Trophoblast cell (in vitro differentiated cells and primary cell): Measurements from ENCODE around the gene RNU7-1.

ENCODE experiments used
- DNase-seq, 2 donors: peaks; one replicate each; pipeline ENCODE4 v3.0.0-alpha.2; 2016
- H2AFZ ChIP-seq: 2 replicates; pipeline ENCODE4 v1.6.1; 2013; ENCODE audit warnings: low read length, moderate library complexity, mild to moderate bottlenecking; ENCODE audit not compliant: insufficient read depth, poor library complexity
- H2AK5ac ChIP-seq: 2 replicates; pipeline ENCODE4 v1.6.1; 2013; ENCODE audit warnings: mild to moderate bottlenecking, low read length
- H2BK120ac ChIP-seq: 2 replicates; pipeline ENCODE4 v1.6.1; 2013; ENCODE audit warnings: low read length, mild to moderate bottlenecking, moderate library complexity; ENCODE audit not compliant: insufficient read depth, poor library complexity
- H2BK12ac ChIP-seq: 2 replicates; pipeline ENCODE4 v1.6.1; 2013; ENCODE audit warnings: mild to moderate bottlenecking, low read length, moderate library complexity
- H2BK5ac ChIP-seq: 2 replicates; pipeline ENCODE4 v1.6.1; 2013; ENCODE audit warnings: low read length, low read depth, moderate library complexity, mild to moderate bottlenecking; ENCODE audit not compliant: poor library complexity
- H3K14ac ChIP-seq: 2 replicates; pipeline ENCODE4 v1.6.1; 2013; ENCODE audit warnings: mild to moderate bottlenecking, low read length
- H3K18ac ChIP-seq: 2 replicates; pipeline ENCODE4 v1.6.1; 2013; ENCODE audit warnings: mild to moderate bottlenecking, low read length
- H3K23ac ChIP-seq: 2 replicates; pipeline ENCODE4 v1.6.1; 2013; ENCODE audit warnings: low read length
- H3K27ac ChIP-seq: 2 replicates; pipeline ENCODE4 v1.5.1; 2013; ENCODE audit warnings: low read depth, mild to moderate bottlenecking, inconsistent platforms, low read length, moderate library complexity
- H3K27me3 ChIP-seq: 2 replicates; pipeline ENCODE4 v1.6.1; 2013; ENCODE audit warnings: inconsistent platforms, mild to moderate bottlenecking, low read length, moderate library complexity; ENCODE audit not compliant: insufficient read depth
- H3K36me3 ChIP-seq, 2 experiments: 1 replicate in 1 of 2; 2 replicates in 1 of 2; pipeline ENCODE4 v1.6.1; 2013; ENCODE audit warnings: low read length in 2 of 2, mild to moderate bottlenecking in 2 of 2, moderate library complexity in 1 of 2; ENCODE audit not compliant: insufficient read depth in 2 of 2, control insufficient read depth in 1 of 2
- H3K4ac ChIP-seq: 2 replicates; pipeline ENCODE4 v1.6.1; 2013; ENCODE audit warnings: low read depth, mild to moderate bottlenecking, low read length, moderate library complexity
- H3K4me1 ChIP-seq, 2 experiments: 1 replicate in 1 of 2; 2 replicates in 1 of 2; pipeline ENCODE4 v1.6.1; 2013; ENCODE audit warnings: low read length in 2 of 2, mild to moderate bottlenecking in 2 of 2, moderate library complexity in 1 of 2; ENCODE audit not compliant: insufficient read depth in 2 of 2, control insufficient read depth in 1 of 2
- H3K4me2 ChIP-seq: 2 replicates; pipeline ENCODE4 v1.6.1; 2013; ENCODE audit warnings: inconsistent platforms, mild to moderate bottlenecking, low read length, moderate library complexity
- H3K4me3 ChIP-seq: 2 replicates; pipeline ENCODE4 v1.5.1; 2013; ENCODE audit warnings: mild to moderate bottlenecking, low read depth, low read length, inconsistent platforms
- H3K79me1 ChIP-seq: one replicate; pipeline ENCODE4 v1.6.1; 2013; ENCODE audit warnings: low read length
- H3K79me2 ChIP-seq: 2 replicates; pipeline ENCODE4 v1.6.1; 2013; ENCODE audit warnings: low read length, mild to moderate bottlenecking; ENCODE audit not compliant: control insufficient read depth, insufficient read depth, poor library complexity
- H3K9ac ChIP-seq: 2 replicates; pipeline ENCODE4 v1.6.1; 2013; ENCODE audit warnings: mild to moderate bottlenecking, low read length
- H3K9me3 ChIP-seq: 2 replicates; pipeline ENCODE4 v1.6.1; 2013; ENCODE audit warnings: low read depth, mild to moderate bottlenecking, control low read depth, inconsistent platforms, low read length; ENCODE audit not compliant: insufficient read depth
- H4K12ac ChIP-seq: 2 replicates; pipeline ENCODE4 v1.6.1; 2013; ENCODE audit warnings: low read depth, mild to moderate bottlenecking, low read length, moderate library complexity
- H4K8ac ChIP-seq: 2 replicates; pipeline ENCODE4 v1.6.1; 2013; ENCODE audit warnings: low read depth, mild to moderate bottlenecking, low read length, moderate library complexity
- H4K91ac ChIP-seq: one replicate; pipeline ENCODE4 v1.6.1; 2013; ENCODE audit warnings: low read depth, mild to moderate bottlenecking, low read length, moderate library complexity
- WGBS: extraction: QIAGEN DNeasy Blood & Tissue Kit; methylation state at CpG from one replicate; pipeline ENCODE4 v1.1.7; 2013; ENCODE audit warnings: missing lambda C conversion rate; ENCODE audit not compliant: insufficient read length, insufficient coverage; ENCODE audit errors: extremely low coverage; 5-methylcytosine and 5-hydroxymethylcytosine counted together

RNU7-1 gene

GRCh38 chr12:6950811-6951540, 7.4 kb downstream of the RNU7-1 start, which contains the start of gene PTPN6:
Gene PTPN6 (plus strand): TSS chr12:6951356. CDS start chr12:6951513, 157 bp downstream.
- Histone ChIP-seq H3K4me2 (no peak within 1 kb of the TSS), H3K14ac (no peak within 1 kb of the TSS), H3K23ac (no peak within 1 kb of the TSS), H2AFZ (no peak within 1 kb of the TSS), H3K79me1 (peaks cover 6% of the 10 kb centered on the region), H3K4ac (no peak within 1 kb of the TSS), H3K4me1 (peaks cover 8 to 11% of the 10 kb centered on the region in 2 experiments), H2BK12ac (no peak within 1 kb of the TSS), H4K12ac (no peak within 1 kb of the TSS), H3K27me3 (no peaks in the 10 kb centered on the region), H2BK120ac (no peak within 1 kb of the TSS), H4K8ac (no peak within 1 kb of the TSS), H3K79me2 (no peaks in the 10 kb centered on the region), H3K27ac (no peak within 1 kb of the TSS), H3K9me3 (no peaks in the 10 kb centered on the region), H2BK5ac (no peak within 1 kb of the TSS), H3K36me3 (peaks cover 1 to 2% of the 10 kb centered on the region in 2 experiments), H4K91ac (peak within 1 kb of the TSS; percentile 51), H3K4me3 (no peak within 1 kb of the TSS), H3K18ac (peak within 1 kb of the TSS; percentile 65), H2AK5ac (peak within 1 kb of the TSS; percentile 2), H3K9ac (no peak within 1 kb of the TSS)
- no peak for DNase-seq
- WGBS = no CpG with 5 or more reads among the region's 25 CpGs

- Histone ChIP-seq H3K9ac (no peak overlapping the region), H3K27ac (no peak overlapping the region), H3K23ac (no peak overlapping the region), H3K18ac (peak overlapping the region; percentile 65), H2BK5ac (no peak overlapping the region), H4K12ac (no peak overlapping the region), H3K9me3 (no peaks in the 10 kb centered on the region), H3K36me3 (peaks cover 7 to 8% of the 10 kb centered on the region in 2 experiments), H2BK12ac (no peak overlapping the region), H3K4me3 (no peak overlapping the region), H2AK5ac (peak overlapping the region; percentile 2), H4K8ac (no peak overlapping the region), H2AFZ (no peak overlapping the region), H3K4me2 (no peak overlapping the region), H2BK120ac (no peak overlapping the region), H3K4me1 (peaks cover 6 to 10% of the 10 kb centered on the region in 2 experiments), H3K4ac (no peak overlapping the region), H3K27me3 (no peaks in the 10 kb centered on the region), H3K79me1 (peaks cover 3% of the 10 kb centered on the region), H3K79me2 (no peaks in the 10 kb centered on the region), H3K14ac (no peak overlapping the region), H4K91ac (peak overlapping the region; percentile 51)
- WGBS = no CpG with 5 or more reads among the region's 20 CpGs
- no peak for DNase-seq
These were observed 8.0 kb downstream of the RNU7-1 start for GRCh38 chr12:6951551-6952120.

GRCh38 chr12:6952121-6952862, 8.7 kb downstream of the RNU7-1 start:
- H2BK12ac ChIP-seq = no peak overlapping the region

GRCh38 chr12:6952863-6953441, 9.3 kb downstream of the RNU7-1 start:
- Histone ChIP-seq H2BK12ac (no peak overlapping the region), H2AFZ (no peak overlapping the region), H4K91ac (no peak overlapping the region), H3K4me2 (no peak overlapping the region), H4K8ac (no peak overlapping the region), H3K23ac (no peak overlapping the region), H3K79me1 (no peaks in the 10 kb centered on the region), H3K27me3 (no peaks in the 10 kb centered on the region), H3K4ac (no peak overlapping the region), H3K36me3 (peaks cover 9 to 10% of the 10 kb centered on the region in 2 experiments), H3K14ac (no peak overlapping the region), H3K9me3 (no peaks in the 10 kb centered on the region), H2BK5ac (no peak overlapping the region), H3K27ac (no peak overlapping the region), H4K12ac (no peak overlapping the region), H3K4me3 (no peak overlapping the region), H3K4me1 (peaks cover 5 to 10% of the 10 kb centered on the region in 2 experiments), H2AK5ac (no peak overlapping the region), H2BK120ac (no peak overlapping the region), H3K18ac (no peak overlapping the region), H3K9ac (no peak overlapping the region), H3K79me2 (no peaks in the 10 kb centered on the region)
- WGBS = no CpG with 5 or more reads among the region's 15 CpGs
- DNase-seq = no peak

More at GRCh38 chr12:6952121-6952862, 8.7 kb downstream of the RNU7-1 start:
- H2BK120ac ChIP-seq = no peak overlapping the region
- no peak overlapping the region for H3K4me3 ChIP-seq
- no peaks in the 10 kb centered on the region for H3K27me3 ChIP-seq
- no peak overlapping the region for H3K23ac ChIP-seq
- no peak overlapping the region for H3K27ac ChIP-seq
- no peak overlapping the region for H3K18ac ChIP-seq
- DNase-seq = no peak
- no peak overlapping the region for H3K4ac ChIP-seq
- H3K36me3 ChIP-seq = peaks cover 8 to 9% of the 10 kb centered on the region in 2 experiments
- no peaks in the 10 kb centered on the region for H3K9me3 ChIP-seq
- peaks cover 5 to 10% of the 10 kb centered on the region in 2 experiments for H3K4me1 ChIP-seq
- no peaks in the 10 kb centered on the region for H3K79me2 ChIP-seq
- no peak overlapping the region for H3K9ac ChIP-seq
- no peak overlapping the region for H2AFZ ChIP-seq
- no peak overlapping the region for H3K14ac ChIP-seq
- WGBS = no CpG with 5 or more reads among the region's 22 CpGs
- no peak overlapping the region for H2BK5ac ChIP-seq
- no peak overlapping the region for H4K8ac ChIP-seq
- H3K4me2 ChIP-seq = no peak overlapping the region
- H3K79me1 ChIP-seq = no peaks in the 10 kb centered on the region
- H4K12ac ChIP-seq = no peak overlapping the region
- H4K91ac ChIP-seq = no peak overlapping the region
- no peak overlapping the region for H2AK5ac ChIP-seq
